ENCODE data around the gene NXT1.
"Not testable (repeated sequence)": the region's sequence is repeated elsewhere in the genome, so short reads cannot be mapped to it uniquely, and the experiment has no call there.

Gene NXT1

DNA sequence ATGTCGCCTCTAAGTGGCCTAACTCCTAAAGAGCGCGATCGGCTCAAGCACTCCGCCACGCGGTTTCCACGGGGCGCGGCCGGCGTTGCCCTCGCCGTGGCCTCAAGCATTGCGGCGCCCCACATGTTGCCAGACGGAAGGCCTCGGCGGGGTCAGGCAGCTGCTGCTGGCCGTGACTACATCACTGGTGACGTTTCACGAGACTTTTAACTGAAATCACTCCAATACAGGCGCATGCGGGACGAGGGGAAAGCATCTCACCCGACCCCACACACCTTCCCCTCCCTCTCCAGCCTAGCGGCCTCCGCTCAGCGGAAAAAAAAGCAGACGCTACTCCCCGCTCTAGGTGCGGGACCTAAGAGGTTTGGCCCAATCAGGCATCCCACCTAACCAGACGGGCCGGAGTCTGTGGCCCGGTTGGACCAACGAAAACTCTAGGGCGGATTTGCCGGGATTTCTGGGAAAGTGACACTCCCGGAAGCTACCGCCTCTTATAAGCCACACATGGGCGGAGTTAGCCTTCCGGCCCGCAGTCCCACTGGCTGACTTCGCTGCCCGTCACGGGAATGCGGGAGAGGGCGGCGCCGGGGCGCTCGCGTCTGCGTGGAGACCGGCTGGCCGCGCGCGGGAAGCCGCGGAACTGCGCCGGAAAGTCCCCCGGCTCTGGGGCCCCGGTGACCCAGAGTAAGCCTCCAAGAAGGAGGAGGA lies at the start of gene NXT1:
Gene NXT1 (plus strand): TSS at position 596 of the 708 bp plus-strand sequence. CDS start 3,251 bp downstream, outside the sequence.
- peak; percentile 98 to 99 for DNase-seq

DNA sequence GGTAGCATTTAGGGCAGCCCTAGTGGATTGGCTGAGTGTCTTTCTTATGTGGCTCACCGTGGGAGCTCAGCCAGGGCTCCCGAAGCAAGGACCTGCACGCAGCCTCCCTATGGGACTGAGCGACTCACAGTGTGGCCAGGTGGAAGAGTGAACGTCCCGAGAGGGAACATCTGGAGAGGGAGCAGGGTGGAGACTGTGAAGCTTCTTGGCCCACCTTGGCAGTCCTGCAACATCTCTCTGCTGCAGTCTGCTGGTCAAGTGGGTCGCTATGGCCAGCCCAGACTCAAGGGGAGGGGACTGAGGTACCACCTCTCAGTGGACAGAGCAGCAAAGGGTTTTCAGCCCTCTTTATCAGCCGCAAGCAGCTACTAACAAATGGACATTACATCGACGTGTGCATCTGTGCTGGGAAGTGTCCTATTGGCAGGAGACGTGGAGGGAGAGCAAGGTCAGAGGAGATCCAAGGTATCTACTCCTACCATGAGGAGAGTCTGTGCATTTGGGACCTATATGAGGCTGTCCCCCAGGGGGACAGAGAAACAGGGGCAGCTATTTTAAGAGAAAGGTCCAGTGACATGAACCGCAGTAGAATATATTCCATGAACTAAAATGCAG lies 49.0 kb upstream of the NXT1 start:
- DNase-seq, result no peak

DNA sequence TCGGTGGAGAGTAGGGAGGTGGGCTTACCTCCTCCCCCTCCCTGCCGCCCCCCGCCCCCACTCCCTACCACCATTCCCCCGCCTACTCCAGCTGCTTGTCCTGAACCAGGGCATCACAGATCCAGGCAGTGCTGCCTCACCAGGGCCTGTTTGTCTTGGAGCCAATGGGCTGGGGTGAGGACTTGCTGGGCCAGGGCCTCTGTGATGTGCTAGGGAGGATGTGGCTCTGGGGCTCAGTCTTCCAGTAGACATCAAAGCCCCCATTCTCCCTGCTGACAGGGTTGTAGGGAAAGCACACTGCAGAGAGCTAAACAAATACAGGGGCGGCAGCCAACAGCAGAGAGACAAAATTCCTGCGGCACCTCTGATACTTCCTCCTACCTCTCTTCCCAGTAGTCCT lies 48.2 kb upstream of the NXT1 start:
- no peak for DNase-seq

DNA sequence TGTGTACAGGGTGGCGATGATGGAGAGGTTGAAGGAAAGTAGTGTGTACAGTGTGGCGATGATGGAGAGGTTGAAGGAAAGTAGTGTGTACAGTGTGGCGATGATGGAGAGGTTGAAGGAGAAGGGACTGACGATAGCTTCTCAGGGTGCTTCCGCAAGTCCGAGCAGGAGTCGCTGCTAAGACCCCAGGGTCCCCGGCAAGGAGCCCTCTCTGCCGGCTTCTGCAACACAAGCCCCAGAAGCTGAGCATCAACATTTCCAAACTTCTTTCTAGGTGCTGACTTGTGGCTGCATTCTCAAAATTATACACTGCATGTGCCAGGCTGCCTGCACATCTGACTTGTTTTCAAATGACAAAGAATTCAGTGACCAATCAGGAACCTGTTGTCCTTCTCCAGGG lies 47.8 kb upstream of the NXT1 start:
- DNase-seq, result no peak

DNA sequence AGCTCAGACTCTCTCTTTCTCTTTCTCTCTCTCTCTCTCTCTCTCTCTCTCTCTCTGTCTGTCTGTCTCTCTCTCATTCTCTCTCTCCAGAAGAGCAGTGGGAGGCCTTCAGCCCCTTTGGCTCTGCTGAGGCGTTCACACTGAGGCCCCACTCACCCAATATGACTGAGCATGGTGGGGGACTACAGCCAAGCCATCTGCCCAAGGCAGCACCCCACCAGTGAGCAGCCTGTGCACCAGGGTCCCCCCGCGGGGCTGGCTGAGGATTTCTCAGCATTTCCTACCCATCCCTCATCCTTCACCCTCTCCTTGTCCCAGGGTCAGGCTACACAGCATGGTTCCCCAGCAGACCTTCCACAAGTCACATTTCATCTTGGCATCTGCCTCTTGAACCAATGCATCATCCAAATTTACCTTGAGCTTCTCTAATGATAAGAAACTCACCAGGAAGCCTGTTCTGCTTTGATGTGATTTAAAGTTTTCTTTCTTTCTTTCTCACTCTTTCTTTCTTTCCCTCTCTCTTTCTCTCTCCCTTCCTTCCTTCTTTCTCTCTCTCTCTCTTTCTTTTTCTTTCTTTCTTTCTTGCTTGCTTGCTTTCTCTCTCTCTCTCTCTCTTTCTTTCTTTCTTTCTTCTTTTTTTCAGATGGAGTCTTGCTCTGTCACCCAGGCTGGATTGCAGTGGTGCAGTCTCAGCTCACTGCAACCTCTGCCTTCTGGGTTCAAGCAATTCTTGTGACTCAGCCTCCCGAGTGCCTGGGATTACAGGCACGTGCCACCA lies 47.1 kb upstream of the NXT1 start:
- no peak for DNase-seq

DNA sequence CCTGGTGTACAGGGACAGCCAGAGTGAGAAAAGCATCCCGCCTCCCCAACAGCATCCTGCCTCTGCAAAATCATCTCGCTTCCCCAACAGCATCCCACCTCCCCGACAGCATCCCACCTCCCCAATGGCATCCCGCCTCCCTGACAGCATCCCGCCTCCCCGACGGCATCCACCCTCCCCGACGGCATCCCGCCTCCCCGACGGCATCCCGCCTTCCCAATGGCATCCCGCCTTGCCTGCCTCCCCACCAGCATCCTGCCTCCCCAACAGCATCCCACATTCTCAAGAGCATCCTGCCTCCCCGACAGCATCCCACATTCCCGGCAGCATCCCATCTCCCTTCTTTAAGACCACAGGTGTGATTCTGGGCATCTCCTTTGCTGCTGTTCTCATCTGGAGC lies 46.0 kb upstream of the NXT1 start:
- DNase-seq, result no peak

DNA sequence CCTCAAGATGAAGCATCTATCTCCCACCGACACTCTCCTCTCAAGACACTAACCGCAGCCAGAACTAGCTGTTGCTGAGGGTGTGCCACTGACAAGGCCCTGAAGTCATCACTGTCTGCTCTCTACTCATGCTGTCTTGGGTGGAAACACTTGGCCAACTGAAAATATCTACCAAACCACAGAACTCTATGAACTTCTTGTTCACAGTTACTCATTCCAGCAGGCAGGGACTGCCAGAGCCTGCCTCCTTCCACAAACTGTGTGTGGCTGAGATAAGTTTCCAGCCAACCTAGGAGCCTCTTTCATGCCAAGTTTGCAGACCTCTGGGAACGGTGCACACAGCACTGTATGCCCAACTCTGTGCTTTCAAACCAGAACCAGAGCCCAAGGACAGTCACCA lies 45.5 kb upstream of the NXT1 start:
- DNase-seq, result no peak

DNA sequence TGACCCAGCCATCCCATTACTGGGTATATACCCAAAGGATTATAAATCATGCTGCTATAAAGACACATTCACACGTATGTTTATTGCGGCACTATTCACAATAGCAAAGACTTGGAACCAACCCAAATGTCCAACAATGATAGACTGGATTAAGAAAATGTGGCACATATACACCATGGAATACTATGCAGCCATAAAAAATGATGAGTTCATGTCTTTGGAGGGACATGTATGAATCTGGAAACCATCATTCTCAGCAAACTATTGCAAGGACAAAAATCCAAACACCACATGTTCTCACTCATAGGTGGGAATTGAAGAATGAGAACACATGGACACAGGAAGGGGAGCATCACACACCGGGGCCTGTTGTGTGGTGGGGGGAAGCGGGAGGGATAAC lies 43.2 kb upstream of the NXT1 start:
- DNase-seq, result not testable (repeated sequence)

DNA sequence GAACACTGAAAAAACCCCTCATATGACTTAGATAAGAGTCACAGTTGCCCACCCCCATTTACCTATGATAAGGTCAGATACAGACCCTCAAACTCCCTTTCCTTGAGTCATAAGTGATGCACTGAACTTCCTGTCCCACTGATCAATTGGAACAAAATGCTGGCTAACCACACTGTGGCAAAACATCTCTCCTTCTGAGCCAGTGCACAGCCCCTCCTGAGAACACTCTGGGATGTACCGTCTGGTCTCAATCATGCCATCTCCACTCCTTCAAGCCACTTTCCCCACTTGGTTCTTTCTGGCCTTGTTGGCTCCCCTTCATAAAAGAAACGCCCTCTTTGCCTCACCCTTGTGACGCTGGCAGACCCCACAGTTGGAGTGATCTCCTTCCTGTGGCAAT lies 42.6 kb upstream of the NXT1 start:
- DNase-seq, result no peak

DNA sequence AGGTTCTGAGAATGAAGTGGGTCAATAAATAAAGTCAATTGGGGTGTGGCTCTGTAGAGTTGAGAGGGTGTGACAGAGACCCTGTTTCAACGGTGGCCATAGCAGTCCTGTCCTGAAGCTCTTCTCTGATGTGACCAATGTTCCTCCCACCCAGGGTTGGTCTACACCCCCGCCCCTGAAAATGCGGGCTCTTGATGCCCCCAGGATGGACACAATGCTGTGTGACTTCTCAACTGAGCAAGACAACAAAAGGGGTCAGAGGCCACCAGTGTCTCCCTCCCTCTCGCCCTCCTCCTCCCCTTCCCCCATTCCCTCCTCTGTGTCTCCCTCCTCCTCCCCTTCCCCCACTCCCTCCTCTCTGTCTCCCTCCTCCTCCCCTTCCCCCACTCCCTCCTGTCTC lies 41.7 kb upstream of the NXT1 start:
- DNase-seq, result no peak

DNA sequence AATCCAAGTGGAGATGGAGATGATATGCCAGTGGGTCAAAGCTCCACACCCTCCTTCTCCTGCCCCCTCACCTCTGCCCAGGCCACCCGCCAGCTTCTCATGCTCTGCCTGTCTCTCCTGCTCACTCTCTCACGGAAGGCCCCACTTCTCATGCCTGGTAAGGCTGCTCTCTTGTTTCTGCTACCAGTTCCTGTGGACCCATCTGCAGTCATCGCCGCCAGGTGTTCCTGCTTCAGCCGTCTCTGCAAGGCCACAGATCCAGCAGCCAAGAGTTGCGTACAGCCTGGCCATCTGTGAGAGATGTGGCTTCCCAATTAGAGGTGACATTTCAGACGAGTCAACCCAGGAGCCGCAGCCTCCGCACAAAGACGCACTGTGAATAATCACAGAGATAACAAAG lies 40.8 kb upstream of the NXT1 start:
- DNase-seq, result no peak

DNA sequence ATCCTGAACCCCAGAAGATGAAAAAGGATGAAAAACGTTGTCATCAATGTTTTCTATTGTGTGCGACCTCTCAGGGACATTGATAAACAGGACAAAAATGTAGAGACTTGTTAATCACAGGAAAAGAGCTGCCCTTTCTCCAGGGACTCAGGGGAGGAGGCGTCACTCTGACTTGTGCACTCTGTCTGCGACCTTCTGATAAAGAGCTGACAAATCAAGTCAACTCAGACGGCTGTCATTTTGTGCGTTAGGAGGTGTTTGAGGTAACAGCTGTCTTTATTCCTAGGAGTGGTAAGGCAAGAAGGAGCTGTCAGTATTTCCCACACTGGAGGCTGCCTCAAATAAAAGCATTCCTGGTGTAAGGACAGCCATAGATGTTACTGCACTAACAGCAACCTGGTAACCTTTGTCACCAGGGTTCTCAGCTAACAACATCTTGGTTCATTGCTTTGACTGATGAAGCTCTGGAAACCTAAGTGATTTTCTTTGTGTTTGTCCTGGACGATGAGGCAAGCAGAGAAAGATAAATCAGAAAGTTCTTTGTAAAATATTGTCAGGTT lies 38.6 kb upstream of the NXT1 start:
- no peak for DNase-seq

DNA sequence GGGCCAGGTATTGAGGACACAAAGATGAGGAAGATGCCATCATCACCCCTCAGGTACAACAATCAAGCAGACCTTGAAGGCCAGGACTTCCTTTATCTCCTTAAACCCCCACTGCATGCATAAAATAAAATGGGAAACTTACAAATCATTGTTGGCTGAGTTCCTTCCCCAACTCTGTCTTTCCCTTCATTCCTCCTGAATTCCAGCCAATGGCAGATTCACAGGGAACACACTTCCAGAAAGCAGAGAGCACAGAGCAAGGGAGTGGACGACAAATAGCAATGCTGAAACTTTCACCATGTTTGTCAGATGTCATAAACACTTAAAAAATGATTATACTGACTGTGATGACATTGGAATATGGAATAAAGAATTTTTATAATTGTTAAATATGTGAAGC lies 37.3 kb upstream of the NXT1 start:
- no peak for DNase-seq

DNA sequence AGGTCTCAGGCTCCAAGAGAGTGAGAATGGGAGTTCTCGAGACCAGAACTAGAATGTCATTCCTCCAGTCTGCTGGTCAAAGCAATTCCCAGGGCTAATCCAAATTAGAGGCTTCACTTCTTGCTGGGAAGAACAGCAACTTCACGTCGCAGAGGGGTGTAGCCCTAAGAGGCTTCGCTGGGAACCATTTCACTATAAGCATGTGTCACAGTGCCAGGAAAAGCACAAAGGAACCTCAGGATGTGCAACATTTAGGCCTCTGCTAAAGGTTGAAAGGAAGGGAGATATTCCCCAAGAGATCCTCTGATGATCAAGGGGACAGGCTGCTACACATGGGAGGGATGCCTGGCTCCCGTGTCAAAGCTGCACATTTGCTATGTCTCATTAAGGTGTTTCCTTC lies 35.9 kb upstream of the NXT1 start:
- DNase-seq, result no peak

DNA sequence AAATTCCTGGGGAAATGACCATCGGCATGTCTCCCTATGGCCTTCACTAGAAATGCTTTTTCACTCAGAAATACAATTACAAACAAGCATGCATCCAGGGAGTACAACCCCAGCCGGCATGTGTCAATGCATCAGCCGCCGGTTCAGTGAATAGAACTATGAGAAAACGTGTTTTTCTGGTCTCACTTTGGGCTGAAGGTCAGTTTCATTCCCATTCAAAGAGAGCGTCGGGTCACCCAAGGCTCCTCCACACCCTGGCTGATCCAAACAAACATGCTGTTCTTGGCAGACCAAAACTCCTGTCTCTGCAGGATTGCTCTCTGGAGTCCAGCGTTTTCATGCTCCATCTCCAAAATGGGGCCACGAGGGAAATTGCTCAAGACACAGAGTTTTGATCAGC lies 35.5 kb upstream of the NXT1 start:
- DNase-seq, result no peak

DNA sequence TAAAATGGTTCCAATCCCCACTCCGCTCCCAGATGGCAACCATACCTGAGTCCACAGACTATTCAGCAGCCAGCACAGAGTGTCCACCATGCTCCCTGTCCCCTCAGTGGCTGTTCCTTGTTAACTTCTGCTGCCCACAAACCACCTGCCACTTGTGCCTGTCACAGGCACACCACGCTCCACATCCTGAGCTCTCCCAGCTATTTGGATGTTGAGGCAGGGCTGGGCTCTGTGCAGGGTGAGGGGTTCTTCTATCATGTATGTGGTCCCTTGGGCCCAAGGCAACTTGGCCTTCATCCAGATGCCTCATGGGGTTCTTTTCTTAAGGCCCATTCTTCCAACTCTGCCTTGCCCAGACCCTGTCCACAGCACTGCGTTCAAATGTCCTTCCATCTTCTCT lies 34.0 kb upstream of the NXT1 start:
- no peak for DNase-seq

DNA sequence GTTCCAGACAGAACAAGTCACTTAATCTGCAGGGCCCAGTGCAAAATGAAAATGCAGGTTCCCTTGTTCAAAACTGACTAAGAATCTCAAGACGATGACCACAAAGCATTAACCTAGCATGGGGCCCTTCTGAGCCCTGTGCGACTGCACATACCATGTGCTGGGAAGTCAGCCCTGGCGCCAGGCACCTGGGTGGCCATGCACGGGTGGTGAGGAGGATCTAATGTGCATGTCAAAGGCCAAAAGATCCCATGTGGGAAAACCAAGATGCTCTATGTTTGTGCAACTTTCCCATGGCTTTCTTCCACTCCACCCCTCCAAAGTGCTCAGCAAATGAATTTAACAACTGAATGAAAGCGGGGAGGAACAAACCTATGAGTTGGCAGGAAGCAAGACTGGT lies 33.5 kb upstream of the NXT1 start:
- no peak for DNase-seq

DNA sequence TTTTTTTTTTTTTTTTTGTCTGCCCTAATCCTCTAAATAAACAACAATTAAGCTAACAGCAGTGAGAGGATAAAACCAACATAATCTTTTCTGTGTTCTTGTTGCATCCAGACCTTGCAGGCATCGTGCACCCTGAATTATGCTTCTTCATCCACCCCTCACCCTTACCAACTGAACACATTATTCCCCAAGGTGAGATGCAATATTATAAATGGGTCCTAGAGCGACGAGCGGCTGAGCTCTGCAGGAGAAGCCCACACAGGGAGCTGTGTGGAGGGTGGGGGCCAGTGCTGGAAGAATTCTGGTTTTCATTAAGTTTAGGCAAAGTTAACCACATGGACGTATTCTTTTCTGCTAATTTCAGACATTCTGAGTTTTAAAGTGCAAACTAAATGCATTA lies 32.2 kb upstream of the NXT1 start:
- DNase-seq, result no peak

DNA sequence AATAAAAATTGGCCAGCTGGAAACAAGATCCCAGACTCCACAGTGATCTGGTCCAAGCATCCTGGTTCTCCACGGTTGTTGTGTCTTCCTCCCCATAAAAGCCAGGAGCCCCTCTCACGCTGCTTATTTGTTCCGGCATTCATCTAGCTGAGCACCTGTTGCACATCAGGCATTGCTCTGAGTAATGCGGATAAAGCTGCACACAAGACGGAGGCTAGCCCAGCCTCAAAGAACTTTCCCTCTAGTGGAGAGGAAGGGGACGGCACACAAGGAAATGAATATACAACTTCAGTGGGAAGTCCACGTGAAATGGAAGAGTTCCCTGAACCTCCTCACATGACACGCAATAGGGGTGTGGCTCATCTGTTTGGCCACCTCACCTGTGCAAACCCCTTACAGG lies 30.3 kb upstream of the NXT1 start:
- no peak for DNase-seq

DNA sequence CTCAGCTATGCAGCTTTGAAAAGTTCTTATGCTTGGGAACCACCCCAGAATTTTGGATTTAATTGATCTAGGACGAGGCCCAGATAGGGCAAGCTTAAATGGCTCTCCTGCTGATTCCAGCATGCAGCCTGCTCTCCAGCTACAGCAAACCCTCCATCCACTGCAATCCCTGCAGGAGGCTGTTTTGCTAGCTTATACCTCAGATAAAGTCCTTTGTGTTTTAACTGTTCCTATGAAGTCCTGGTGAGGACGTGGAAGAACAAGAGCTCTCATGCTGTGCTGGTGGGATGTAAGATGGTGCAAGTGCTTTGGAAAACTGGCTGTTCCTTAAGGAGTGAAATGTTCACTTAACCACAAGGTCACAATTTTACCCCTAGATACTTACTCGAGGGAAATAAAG lies 25.5 kb upstream of the NXT1 start:
- DNase-seq, result no peak

DNA sequence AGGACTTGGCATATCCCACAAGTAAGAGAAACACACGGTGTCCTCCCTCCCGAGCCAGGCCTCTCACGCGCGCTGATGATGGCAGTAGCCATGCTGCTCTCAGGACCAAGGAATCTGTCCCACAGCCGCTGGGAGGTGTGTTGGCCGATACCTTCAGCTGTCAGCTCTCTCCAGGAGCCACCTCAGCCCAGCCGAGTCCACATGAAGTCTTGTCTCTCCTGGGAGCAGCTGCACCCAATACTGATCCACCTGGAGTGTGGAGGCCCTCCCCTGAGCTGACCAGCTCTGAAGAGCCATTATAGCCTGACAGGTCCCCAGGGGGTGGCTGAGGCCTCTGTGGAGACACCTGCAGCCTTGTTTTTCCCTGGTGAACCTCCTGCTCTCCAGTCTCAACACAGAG lies 23.8 kb upstream of the NXT1 start:
- no peak for DNase-seq

DNA sequence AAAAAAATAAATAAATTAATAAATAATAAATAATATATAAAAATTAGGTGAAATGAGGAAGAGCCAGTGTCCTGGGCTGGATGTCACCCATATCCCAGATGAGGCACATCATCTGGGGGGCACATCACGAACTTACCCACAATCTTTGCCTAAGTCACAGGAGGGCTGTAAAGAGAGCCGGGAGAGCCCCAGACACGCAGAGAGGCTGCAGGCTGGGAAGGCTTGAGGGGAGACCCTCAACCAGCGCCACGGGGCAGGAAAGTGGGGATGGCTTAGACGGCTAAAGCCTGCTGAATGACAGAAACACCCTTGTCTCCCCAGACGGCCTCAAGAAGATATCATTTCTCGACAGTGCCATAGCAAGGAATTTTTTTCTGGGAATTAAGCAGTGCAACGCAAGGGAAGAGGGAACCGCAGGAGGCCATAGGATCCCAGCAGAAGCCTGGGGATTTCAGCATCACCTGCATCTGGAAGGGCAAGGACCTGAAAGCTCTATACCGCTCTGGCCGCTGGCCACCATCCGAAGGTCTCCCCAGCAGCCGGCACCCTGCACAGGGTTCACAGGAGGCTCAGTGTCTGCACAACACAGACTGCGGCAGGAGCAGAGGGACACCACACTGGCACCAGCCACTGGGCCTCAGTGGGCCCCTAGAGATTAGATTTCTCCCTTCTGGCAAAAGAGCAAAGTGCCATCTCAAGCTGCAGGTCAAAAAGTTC lies 22.8 kb upstream of the NXT1 start:
- no peak for DNase-seq
